ENCODE results near the gene NAXE. TPM values are rescaled to one million over a fixed set of nuclear protein-coding genes. Genes with fewer than 3 reads are reported as not detected.
A peak's percentile ranks its signal among the peaks of the same experiment; 100 is the strongest.
"Not testable (repeated sequence)": the region's sequence is repeated elsewhere in the genome, so short reads cannot be mapped to it uniquely, and the experiment has no call there.

Gene NAXE
- total RNA-seq, 1 experiment from 2014 or later, result 67.9 TPM

- not testable (repeated sequence) for H3K9me3 ChIP-seq (replicated peaks); H3K27ac ChIP-seq; H3K4me1 ChIP-seq (replicated peaks); DNase-seq (ENCODE audit: low read depth in 1 of 2, low spot score in 2 of 2); H3K36me3 ChIP-seq; H3K4me3 ChIP-seq
- peaks cover 19% of the 10 kb centered on the region for H3K27me3 ChIP-seq (replicated peaks)
These were observed 15.8 kb downstream of the NAXE start for GRCh38 chr1:156607344-156607743.

DNA sequence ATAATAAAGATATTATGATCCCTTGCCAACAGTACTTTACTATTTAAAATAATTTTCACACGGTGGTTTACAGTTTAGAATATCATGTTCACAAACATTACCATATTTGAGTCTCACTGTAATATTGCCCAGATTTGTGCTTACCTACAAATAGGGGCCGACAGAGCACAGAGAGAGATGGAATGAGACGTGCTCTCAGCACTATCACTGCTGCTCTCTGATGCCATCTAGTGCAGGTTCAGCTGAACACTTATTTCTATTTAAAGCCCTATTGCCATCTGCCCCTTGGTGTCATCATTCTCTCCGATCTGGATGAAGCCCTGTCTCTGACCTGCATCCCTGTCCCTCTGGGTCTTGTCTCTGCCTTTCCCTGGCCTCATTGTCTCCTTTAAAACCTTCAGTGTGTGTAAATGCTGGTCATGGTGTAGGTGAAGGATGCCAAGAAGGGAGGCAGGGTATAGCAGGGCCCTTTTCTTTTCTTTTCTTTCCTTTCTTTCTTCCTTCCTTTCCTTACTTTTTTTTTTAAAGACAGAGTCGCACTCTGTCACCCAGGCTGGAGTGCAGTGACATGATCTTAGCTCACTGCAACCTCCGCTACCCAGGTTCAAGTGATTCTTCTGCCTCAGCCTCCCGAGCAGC is 16.6 kb downstream of the NAXE start:
- H3K4me1 ChIP-seq (replicated peaks), result no peaks in the 10 kb centered on the region
- H3K36me3 ChIP-seq, result no peaks in the 10 kb centered on the region
- peaks cover 27% of the 10 kb centered on the region for H3K27me3 ChIP-seq (replicated peaks)
- H3K4me3 ChIP-seq, result no peak overlapping the region
- no peak overlapping the region for H3K27ac ChIP-seq
- DNase-seq (ENCODE audit: low read depth in 1 of 2, low spot score in 2 of 2), result no peak
- no peaks in the 10 kb centered on the region for H3K9me3 ChIP-seq (replicated peaks)

DNA sequence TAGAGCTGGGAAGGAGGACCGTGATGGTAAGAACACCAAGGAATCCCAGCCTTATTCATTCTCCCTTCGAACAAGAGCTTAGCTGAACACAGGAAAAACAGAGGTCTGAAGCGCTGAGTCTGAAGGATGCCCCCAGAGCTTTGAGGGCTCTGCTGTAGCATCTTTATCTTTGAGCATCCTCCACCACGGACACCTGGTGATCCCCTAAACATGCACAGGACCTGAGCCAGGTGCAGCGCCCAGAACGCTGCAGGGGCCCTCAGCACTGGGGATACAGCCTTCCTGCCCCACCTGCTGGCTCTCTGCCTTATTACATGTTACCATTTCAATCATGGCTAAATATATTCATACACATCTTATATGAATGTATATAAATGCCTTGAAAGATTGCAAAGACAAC is 17.4 kb downstream of the NAXE start:
- peaks cover 34% of the 10 kb centered on the region for H3K27me3 ChIP-seq (replicated peaks)
- H3K4me3 ChIP-seq, result no peak overlapping the region
- no peak overlapping the region for H3K27ac ChIP-seq
- no peaks in the 10 kb centered on the region for H3K4me1 ChIP-seq (replicated peaks)
- no peaks in the 10 kb centered on the region for H3K36me3 ChIP-seq
- H3K9me3 ChIP-seq (replicated peaks), result no peaks in the 10 kb centered on the region
- no peak for DNase-seq (ENCODE audit: low read depth in 1 of 2, low spot score in 2 of 2)

DNA sequence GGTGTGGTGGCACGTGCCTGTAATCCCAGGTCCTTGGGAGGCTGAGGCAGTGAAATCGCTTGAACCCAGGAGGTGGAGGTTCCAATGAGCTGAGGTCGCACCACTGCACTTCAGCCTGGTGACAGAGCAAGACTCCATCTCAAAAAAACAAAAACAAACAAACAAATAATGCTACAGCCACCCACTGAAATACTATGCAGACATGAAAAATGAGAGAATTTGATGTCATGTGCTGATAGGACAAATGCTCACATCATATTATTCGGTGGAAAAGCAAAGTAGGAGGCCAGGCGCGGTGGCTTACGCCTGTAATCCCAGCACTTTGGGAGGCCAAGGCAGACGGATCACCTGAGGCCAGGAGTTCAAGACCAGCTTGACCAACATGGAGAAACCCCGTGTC is 18.5 kb downstream of the NAXE start:
- not testable (repeated sequence) for DNase-seq (ENCODE audit: low read depth in 1 of 2, low spot score in 2 of 2); H3K4me3 ChIP-seq; H3K27ac ChIP-seq; H3K9me3 ChIP-seq (replicated peaks); H3K36me3 ChIP-seq; H3K4me1 ChIP-seq (replicated peaks)
- peaks cover 45% of the 10 kb centered on the region for H3K27me3 ChIP-seq (replicated peaks)

- H3K9me3 ChIP-seq (replicated peaks), result no peaks in the 10 kb centered on the region
- peaks cover 58% of the 10 kb centered on the region for H3K27me3 ChIP-seq (replicated peaks)
- no peak for DNase-seq (ENCODE audit: low read depth in 1 of 2, low spot score in 2 of 2)
- H3K4me3 ChIP-seq, result no peak overlapping the region
- H3K27ac ChIP-seq, result no peak overlapping the region
- H3K4me1 ChIP-seq (replicated peaks), result peaks cover 6% of the 10 kb centered on the region; the same call in 1 of the 2 replicates
- H3K36me3 ChIP-seq, result no peaks in the 10 kb centered on the region
These were observed 21.1 kb downstream of the NAXE start for GRCh38 chr1:156612666-156613065.

- H3K4me3 ChIP-seq, result no peak overlapping the region
These were observed 24.4 kb downstream of the NAXE start for GRCh38 chr1:156615946-156616345.

GRCh38 chr1:156616463-156616862 is 24.9 kb downstream of the NAXE start:
- Histone ChIP-seq H3K36me3 (no peaks in the 10 kb centered on the region), H3K27me3 (replicated peaks) (peaks cover 68% of the 10 kb centered on the region), H3K27ac (no peak overlapping the region), H3K4me3 (no peak overlapping the region), H3K4me1 (replicated peaks) (peaks cover 6% of the 10 kb centered on the region; the same call in 1 of the 2 replicates), H3K9me3 (replicated peaks) (no peaks in the 10 kb centered on the region)
- peak in 1 of 2 experiments; percentile 37 for DNase-seq (ENCODE audit: low read depth in 1 of 2, low spot score in 2 of 2)

More at GRCh38 chr1:156615946-156616345, 24.4 kb downstream of the NAXE start:
- H3K27ac ChIP-seq, result no peak overlapping the region
- H3K9me3 ChIP-seq (replicated peaks), result no peaks in the 10 kb centered on the region
- no peak for DNase-seq (ENCODE audit: low read depth in 1 of 2, low spot score in 2 of 2)
- peaks cover 6% of the 10 kb centered on the region; the same call in 1 of the 2 replicates for H3K4me1 ChIP-seq (replicated peaks)
- peaks cover 73% of the 10 kb centered on the region for H3K27me3 ChIP-seq (replicated peaks)
- no peaks in the 10 kb centered on the region for H3K36me3 ChIP-seq

DNA sequence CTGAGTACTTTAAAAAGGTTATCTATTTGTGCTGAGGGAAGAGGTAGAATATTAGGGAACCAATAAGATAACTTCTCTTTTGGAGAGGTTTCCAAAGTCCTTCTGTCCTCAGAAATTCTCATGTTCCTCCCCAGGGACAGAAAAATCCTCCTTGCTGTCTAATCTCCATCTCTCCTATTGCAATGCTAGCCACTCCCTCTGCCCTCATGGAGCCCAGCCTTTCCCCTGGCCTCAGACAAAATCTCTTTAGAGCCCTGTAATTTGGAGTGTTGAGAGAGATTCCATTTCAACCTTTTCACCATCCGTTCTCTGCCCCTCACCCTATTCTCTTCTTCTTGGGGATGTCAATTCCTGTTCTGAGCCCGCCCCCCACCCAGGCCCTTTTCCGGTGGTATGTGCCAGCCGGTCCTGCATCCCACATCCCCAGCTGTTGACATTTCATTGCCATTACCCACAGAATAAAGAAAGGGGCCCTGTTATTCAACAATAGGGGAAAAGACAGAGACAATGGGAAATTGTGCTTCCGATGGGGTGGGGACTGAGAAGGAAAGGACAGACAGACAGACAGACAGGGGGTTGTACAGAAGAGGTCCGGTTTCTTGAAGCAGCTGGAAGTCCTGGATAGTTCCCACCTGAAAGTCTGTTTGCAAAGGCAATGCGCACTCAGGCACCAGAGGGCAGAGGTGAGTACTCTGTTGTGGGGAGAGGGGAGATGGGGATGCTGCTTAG is 27.4 kb downstream of the NAXE start, which contains the start of gene HAPLN2:
HAPLN2 (plus strand) TSS at position 563 of the 729 bp plus-strand sequence. CDS start 4,076 bp downstream, outside the sequence.
- no peak within 1 kb of the TSS for H3K4me3 ChIP-seq
- no peaks in the 10 kb centered on the region for H3K36me3 ChIP-seq
- H3K27me3 ChIP-seq (replicated peaks), result peaks cover 64% of the 10 kb centered on the region
- DNase-seq (ENCODE audit: low read depth in 1 of 2, low spot score in 2 of 2), result no peak
- H3K4me1 ChIP-seq (replicated peaks), result peaks cover 8% of the 10 kb centered on the region
- H3K27ac ChIP-seq, result no peak within 1 kb of the TSS
- H3K9me3 ChIP-seq (replicated peaks), result no peaks in the 10 kb centered on the region

GRCh38 chr1:156619582-156619955 is 28.0 kb downstream of the NAXE start:
- DNase-seq (ENCODE audit: low read depth in 1 of 2, low spot score in 2 of 2), result no peak
- no peak overlapping the region for H3K27ac ChIP-seq
- H3K4me3 ChIP-seq, result no peak overlapping the region
- peaks cover 64% of the 10 kb centered on the region for H3K27me3 ChIP-seq (replicated peaks)
- H3K9me3 ChIP-seq (replicated peaks), result no peaks in the 10 kb centered on the region
- H3K36me3 ChIP-seq, result no peaks in the 10 kb centered on the region
- peaks cover 14% of the 10 kb centered on the region for H3K4me1 ChIP-seq (replicated peaks)

GRCh38 chr1:156622581-156623297 is 31.2 kb downstream of the NAXE start:
- no peak for DNase-seq (ENCODE audit: low read depth in 1 of 2, low spot score in 2 of 2)
- no peaks in the 10 kb centered on the region for H3K36me3 ChIP-seq
- peaks cover 19% of the 10 kb centered on the region for H3K4me1 ChIP-seq (replicated peaks)
- H3K4me3 ChIP-seq, result no peak overlapping the region
- 0 out of 2 replicates have a peak, but pooled peaks cover 4% of the 10 kb centered on the region for H3K9me3 ChIP-seq (replicated peaks)
- peaks cover 68% of the 10 kb centered on the region for H3K27me3 ChIP-seq (replicated peaks)
- H3K27ac ChIP-seq, result no peak overlapping the region

DNA sequence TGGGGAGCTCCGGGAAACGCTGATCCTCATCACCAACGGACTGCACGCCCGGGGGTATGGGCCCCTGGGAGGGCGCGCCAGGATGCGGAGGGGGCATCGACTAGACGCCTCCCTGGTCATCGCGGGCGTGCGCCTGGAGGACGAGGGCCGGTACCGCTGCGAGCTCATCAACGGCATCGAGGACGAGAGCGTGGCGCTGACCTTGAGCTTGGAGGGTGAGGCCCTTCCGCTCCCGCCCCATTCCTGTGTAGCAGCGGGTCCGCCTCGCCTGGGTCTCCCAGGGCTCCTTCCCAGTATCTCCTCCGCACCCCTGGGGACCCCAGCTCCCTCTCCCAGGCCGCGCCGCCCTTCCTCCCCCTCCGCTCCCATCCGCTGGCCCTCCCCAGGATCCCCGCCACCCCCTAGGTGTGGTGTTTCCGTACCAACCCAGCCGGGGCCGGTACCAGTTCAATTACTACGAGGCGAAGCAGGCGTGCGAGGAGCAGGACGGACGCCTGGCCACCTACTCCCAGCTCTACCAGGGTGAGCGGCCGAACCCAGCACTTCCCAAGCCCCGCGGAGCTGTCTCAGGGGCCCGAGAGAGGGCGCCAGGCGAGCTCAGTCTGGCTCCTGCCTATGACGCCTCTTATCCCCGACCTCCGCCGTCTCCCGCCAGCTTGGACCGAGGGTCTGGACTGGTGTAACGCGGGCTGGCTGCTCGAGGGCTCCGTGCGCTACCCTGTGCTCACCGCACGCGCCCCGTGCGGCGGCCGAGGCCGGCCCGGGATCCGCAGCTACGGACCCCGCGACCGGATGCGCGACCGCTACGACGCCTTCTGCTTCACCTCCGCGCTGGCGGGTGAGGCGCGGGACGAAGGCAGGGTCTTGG is 32.6 kb downstream of the NAXE start:
- Histone ChIP-seq H3K4me3 (no peak overlapping the region), H3K27me3 (replicated peaks) (peaks cover 70% of the 10 kb centered on the region), H3K4me1 (replicated peaks) (peaks cover 19% of the 10 kb centered on the region), H3K27ac (no peak overlapping the region), H3K36me3 (no peaks in the 10 kb centered on the region), H3K9me3 (replicated peaks) (0 out of 2 replicates have a peak, but pooled peaks cover 4% of the 10 kb centered on the region)
- peak; percentile 37 to 70 for DNase-seq (ENCODE audit: low read depth in 1 of 2, low spot score in 2 of 2)

DNA sequence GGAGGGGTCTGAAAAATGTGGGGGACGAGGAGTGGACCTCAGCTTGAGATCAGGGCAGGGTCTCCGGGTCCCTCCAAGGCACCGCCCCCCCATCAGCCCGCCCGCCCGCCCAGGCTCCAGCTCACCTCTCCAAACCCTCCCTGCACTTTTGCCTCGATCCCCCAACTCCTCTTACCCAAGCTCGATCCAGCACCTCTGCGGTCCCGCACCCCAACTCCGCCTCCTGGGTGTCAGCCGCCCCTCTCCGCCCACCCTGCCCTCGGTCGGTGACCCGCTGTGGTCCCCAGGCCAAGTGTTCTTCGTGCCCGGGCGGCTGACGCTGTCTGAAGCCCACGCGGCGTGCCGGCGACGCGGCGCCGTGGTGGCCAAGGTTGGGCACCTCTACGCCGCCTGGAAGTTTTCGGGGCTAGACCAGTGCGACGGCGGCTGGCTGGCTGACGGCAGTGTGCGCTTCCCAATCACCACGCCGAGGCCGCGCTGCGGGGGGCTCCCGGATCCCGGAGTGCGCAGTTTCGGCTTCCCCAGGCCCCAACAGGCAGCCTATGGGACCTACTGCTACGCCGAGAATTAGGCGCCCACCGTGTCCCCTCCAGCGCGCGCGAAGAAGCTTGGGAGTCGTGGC is 33.3 kb downstream of the NAXE start:
- no peaks in the 10 kb centered on the region for H3K36me3 ChIP-seq
- no peak overlapping the region for H3K4me3 ChIP-seq
- H3K27ac ChIP-seq, result no peak overlapping the region
- DNase-seq (ENCODE audit: low read depth in 1 of 2, low spot score in 2 of 2), result no peak
- peaks cover 19% of the 10 kb centered on the region for H3K4me1 ChIP-seq (replicated peaks)
- H3K9me3 ChIP-seq (replicated peaks), result 0 out of 2 replicates have a peak, but pooled peaks cover 4% of the 10 kb centered on the region
- peaks cover 68% of the 10 kb centered on the region for H3K27me3 ChIP-seq (replicated peaks)
